Stimulated activated CD4-positive, alpha-beta T cell treated with anti-CD3 and anti-CD28 coated beads, Interleukin-4, amount 100 ng/mL, for 1 hour (primary cell): ENCODE data around the gene TOR1B.
A peak's percentile ranks its signal among the peaks of the same experiment; 100 is the strongest.
"Not testable (repeated sequence)": the region's sequence is repeated elsewhere in the genome, so short reads cannot be mapped to it uniquely, and the experiment has no call there.

Experiments
- DNase-seq: peaks from one replicate; pipeline ENCODE4 v3.0.0-alpha.2; 2020

Gene TOR1B

DNA sequence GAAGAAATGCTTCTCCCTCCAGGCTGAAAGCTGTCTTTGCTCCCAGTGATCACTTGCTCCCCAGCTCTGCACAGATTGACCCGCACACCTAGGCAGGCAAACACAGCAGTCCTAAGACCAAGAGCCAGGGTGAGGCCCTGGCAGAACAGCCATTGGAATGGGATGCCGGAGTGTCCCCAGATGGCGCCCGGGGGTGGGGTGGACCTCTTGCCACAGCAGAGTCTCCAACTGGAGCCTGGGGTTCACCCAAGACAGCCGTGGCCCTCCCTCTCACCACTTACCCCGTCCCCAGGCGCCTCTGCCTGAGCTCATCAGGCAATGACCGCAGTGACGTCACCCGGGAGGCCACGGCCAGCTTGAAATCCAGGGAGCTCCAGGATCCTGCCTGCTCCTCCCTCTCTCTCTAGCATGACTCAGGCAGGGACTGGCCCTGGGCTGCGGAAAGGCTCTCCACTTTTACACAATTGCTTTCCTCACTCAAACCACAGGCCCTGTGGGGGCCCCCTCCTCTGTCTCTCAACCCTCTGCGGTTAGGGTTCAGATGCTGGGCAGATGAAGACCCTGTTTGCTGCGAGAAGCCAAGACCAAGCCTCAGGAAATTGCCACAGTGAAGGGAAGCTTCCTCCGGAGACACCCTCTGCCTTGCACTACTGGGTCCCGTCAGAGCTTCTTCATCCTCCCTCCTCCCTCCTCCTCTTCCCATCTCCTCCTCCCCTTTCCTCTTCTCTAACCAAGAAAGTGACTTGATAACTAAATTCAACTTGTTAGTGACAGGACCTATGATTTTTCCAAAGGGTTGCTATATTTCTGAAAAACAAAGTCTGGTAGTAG is 25.8 kb upstream of the TOR1B start:
- peak; percentile 14 for DNase-seq

DNA sequence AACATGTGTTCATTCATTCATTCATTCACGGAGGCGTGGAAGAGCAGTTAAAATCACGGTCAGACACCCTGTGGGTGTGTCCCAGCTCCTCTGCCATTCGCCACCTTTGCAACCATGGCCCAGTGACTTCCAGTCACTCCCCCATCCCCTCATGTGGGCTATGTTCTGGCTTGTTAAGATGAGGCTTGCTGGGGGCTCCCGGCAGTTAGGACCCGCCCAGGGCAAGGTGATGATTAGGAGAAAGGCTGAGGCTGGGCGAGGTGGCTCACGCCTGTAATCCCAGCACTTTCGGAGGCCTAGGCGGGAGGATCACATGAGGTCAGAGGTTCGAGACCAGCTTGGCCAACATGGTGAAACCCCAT is 25.2 kb upstream of the TOR1B start:
- no peak for DNase-seq

DNA sequence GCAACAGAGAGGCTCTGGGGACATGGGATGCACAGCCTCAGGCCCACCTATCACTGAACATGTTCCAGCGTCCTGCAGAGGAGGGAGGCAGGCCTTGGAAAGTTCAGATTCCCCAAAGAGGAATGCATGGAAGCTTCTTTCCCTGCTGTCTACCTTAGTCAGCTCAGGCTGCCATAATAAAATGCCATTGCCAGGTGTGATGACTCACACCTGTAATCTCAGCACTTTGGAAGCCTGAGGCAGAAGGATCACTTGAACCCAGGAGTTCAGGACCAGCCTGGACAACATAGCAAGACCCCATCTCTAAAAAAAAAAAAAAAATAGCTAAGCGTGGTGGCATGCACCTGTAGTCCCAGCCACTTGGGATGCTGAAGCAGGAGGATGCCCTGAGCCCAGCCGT is 24.5 kb upstream of the TOR1B start:
- DNase-seq, result no peak

DNA sequence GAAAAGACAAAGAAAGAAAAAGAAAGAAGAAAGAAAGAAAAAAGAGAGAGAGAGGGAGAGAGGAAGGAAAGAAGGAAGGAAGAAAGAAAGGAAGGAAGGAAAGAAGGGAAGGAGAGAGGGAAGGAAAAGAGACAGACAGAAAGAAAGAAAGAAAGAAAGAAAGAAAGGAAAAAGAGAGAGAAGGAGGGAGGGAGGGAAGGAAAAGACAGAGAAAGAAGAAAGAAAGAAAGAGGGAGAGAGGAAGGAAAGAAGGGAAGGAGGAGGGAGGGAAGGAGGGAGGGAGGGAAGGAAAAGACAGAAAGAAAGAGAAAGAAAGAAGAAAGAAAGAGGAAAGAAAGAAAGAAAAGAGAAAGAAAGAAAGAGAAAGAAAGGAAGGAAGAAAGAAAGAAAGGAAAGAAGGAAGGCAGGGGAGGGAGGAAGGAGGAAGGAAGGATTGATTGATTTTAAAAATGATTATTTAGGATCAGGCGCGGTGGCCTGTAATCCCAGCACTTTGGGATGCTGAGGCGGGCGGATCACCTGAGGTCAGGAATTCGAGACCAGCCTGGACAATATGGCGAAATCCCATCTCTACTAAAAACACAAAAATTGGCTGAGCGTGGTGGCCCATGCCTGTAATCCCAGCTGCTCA is 23.3 kb upstream of the TOR1B start:
- DNase-seq, result no peak

DNA sequence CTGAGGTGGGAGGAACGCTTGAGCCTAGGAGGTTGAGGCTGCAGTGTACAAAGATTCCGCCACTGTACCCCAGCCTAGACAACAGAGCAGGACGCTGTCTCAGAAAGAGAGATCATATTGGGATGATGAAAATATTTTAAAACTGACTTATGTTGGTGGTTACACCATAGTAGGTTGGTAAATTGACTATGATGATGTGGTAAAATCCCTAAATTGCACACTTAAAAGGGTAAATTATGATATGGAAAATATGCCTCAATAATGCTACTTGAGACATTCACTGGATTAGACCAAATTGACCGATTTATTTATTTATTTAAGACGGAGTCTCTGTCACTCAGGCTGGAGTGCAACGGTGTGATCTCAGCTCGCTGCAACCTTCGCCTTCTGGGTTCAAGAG is 21.9 kb upstream of the TOR1B start:
- no peak for DNase-seq

DNA sequence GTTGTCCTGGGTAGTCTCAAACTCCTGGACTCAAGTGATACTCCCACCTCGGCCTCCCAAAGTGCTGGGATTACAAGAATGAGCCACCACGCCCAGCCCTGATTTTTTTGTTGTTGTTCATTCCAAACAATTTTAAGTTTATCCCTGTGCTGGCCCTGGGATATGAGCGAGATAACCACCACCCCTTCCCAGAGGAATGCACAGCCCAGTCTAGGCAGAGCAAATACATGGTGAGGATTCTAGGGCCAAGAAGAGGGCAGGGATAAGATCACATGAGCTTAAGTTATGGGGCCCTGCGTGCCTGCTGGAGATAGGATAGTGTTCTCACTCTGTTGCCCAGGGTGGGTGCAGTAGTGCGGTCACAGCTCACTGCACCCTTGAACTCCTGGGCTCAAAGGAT is 21.0 kb upstream of the TOR1B start:
- no peak for DNase-seq

DNA sequence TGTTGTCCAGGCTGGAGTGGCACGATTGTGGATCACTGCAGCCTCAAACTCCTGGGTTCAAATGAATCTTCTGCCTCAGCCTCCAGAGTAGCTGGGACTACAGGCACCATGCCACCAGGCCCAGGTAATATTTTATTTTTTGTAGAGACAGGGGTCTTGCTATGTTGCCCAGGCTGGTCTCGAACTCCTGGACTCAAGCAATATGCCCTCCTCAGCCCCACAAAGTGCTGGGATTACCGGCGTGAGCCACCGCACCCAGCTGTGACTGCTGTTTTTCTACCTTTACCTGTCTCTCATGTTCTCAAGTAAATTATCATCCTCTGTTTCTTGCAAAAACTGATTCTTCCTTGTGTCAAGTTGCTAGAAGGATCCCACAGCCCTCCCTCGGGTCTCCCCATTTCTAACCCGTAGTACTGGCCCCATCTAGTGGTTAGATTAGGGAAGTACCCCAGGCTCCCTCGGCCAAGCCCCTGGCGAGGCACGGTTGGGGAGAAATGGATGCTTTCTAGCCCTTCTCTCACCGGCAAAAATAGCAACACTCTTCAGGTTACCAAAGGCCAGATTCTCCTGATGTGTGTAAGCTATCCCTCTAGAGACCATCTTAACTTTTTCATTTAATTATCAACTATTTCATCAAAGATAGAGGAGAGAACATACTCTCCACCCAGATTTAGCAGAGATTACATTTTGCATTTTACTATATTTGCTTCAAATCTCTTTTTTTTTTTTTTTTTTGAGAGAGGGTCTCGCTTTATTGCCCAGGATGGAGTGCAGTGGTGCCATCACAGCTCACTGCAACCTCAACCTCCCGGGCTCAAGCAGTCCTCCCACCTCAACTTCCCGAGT is 19.2 kb upstream of the TOR1B start:
- peak; percentile 64 for DNase-seq

DNA sequence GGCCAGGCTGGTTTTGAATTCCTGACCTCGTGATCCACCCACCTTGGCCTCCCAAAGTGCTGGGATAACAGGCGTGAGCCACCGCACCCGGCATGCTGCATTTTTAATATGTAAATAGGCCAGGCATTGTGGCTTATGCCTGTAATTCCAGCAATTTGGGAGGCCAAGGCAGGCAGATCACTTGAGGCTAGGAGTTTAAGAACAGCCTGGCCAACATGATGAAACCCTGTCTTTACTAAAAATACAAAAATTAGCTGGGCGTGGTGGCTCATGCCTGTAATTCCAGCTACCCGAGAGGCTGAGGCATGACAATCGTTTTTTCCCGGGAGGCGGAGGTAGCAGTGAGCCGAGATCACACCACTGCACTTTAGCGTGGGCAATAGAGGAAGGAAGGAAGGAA is 18.0 kb upstream of the TOR1B start:
- DNase-seq, result not testable (repeated sequence)

DNA sequence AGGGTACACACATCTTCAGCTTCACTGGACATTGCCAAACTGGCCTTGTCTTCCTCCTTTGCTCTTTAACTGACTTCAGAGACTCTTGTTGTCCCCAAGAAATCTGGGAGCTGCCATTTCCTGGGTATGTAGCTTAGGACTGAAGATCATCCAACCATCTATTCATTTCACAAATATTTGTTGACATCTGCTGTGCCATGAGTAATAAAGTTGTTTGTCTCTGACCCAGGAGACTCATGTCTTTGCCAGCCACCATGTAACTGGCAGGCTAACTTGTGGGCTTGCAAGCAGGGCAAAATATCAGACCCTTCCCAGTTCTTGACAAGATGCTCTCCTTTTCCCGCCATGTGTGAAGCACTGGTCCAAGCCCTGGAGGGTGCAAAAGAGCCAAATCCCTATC is 17.1 kb upstream of the TOR1B start:
- DNase-seq, result no peak

DNA sequence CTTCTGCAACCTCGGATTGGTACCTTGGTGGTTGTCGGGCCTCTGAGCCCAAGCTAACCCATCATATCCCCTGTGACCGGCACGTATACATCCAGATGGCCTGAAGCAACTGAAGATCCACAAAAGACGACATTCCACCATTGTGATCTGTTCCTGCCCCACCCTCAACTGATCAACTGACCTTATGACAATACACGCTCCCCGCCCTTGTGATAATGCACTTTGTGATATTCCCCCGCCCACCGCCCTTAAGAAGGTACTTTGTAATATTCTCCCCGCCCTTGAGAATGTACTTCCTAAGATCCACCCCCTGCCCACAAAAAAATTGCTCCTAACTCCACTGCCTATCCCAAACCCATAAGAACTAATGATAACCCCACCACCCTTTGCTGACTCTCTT is 16.5 kb upstream of the TOR1B start:
- DNase-seq, result no peak

DNA sequence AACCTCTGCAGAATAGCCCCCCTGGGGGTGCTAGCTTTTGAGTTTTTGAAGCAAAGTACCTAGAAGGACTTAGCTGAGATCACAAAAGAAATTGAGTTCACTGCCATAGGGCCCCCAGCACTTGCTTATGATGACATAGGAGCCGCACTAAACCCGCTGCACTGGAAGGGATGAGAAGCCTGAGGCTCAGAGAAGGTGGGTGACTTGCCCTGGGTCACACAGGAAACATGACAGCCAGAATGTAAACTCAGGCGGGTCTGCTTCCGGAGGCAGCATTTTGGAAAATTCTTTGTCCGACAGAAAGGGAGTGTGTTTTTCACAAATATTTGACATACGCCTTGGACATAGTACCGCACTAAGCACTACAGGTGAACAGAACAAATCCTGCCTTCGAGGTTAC is 8.4 kb upstream of the TOR1B start:
- DNase-seq, result no peak

DNA sequence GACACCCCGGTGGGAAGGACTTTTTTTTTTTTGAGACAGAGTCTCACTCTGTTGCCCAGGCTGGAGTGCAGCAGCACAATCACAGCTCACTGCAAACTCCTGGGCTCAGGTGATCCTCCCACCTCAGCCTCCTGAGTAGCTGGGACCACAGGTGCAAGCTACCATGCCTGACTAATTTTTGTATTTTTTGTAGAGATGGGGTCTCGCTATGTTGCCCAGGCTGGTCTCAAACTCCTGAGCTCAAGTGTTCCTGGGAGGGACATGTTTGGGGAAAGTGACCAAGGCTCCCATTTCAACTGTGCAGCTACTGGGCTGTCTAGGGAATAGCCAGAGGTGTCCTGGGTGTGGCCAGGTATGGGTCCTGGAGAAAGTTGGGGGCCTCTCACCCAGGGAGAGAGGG is 7.0 kb upstream of the TOR1B start:
- not testable (repeated sequence) for DNase-seq

DNA sequence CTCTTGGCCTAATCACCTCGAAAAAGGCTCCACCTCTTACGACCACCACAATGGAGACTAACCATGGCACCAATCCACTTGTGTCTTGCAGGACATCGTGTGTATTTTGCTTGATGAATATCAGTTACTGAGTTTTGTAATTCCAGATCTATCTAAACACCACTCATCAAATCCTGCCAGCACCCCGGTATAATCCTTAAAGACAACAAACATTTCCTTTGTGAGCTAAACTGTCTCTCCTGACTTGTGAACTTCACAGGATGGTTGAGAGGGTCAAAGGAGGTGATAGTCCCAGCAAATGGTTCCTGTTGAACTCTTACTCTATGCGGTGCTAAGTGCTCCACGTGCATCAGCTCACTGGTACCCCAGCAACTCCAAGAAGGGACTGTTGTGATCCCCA is 4.0 kb upstream of the TOR1B start:
- no peak for DNase-seq

DNA sequence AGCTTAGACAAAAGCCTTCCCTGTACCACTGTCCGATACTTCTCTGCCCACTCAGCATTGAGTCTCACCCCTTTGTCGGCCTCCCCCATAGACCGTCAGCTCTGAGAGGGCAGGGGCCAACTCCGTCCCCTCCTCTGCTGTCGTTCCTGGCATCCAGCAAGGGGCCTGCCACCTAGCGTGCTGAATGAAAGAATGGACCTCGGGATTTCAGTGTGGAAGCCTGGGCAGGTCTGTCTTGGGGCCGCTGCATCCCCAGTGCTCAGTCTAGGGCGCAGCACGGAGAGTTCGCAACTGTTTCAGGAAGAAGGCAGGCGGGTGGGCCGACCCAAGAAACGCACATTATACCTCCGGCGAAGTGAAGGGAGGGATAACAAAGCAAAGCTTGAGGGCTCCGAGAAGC is 1.5 kb upstream of the TOR1B start:
- no peak for DNase-seq

DNA sequence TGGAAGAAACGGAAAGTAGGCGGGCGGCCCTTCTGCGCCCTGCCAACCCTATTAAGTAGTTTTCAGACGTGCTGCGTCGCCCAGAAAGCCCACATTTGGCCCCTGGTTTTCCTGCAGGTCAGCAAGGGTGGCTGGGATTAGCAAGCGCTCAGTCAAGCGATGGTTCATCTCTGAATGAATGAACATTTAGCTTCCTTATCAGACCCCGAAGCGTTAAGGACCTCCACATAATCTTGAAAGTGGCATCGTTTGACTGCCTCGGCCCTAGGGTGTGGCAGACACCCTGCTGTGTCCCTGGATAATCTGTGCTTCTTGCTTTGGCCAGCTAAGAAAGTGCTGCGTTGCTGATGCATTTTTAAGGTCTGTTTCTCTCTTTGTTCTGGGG is 684 bp downstream of the TOR1B start:
- DNase-seq, result no peak

DNA sequence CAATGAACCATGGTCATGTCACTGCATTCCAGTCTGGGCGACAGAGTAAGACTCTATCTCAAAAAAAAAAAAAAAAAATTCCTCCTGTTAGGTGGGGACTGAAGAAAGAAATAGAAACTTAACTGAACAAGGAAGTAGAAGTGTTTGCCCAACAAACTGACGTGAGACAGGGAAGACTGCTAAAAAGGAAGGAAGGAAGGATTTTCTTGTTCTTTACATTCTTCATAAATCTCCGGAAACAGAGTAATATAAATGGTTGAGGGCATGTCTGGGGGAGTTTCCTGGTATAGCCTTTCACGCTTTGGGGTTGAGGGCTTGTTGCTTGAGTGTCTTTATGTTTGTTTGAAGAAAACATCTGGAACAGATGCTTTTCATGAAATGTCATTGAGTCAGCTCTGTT is 3.1 kb downstream of the TOR1B start:
- no peak for DNase-seq

DNA sequence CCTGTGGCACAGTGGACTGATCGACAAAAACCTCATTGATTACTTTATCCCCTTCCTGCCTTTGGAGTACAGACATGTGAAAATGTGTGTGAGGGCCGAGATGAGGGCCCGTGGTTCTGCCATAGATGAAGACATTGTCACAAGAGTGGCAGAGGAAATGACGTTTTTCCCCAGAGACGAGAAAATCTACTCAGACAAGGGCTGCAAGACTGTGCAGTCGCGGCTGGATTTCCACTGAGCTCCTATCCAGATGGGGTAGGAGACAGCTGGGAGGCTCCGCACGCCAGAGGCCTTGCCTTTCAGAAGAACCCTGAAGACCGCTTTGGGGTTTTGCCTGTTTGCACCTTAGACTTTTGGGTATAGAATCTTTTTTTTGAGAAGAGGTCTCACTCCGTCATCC is 6.4 kb downstream of the TOR1B start:
- no peak for DNase-seq

DNA sequence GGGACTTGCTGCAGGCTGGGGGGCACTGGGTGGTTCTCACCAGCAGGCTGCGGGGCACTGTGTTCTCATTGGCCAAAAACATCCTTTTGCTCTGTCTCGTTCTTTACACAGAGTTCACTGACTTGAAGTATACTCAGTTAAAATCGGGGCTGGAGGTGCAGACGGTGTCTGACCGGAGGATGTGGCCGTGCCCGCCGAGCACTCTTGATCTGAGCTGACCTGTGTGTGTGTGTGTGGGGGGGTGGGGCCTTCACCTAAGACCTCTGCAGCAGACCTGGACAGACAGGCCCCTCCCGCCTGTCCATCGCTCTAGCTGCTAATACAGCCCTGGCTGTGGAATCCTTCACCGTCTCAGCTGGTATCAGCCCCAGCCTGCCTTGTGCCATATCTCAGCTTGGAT is 7.1 kb downstream of the TOR1B start:
- no peak for DNase-seq

DNA sequence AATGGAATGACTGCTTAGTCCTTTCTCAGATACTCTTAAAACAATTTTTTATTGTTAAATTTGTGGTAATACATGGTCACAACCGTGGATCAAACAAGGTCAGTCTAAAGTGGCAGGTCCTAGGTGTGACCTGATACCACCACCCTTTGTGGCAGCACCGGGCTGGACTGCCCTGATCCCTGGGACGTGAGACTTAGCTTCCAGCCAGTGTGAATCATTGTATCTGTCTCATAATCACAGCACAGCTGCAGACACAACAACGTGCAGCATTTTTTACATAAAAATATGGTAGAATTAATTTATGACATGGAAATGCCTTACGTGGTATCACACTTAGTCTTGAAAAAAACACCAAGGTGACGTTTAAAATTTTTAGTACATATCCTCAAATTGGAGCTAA is 7.8 kb downstream of the TOR1B start:
- no peak for DNase-seq

DNA sequence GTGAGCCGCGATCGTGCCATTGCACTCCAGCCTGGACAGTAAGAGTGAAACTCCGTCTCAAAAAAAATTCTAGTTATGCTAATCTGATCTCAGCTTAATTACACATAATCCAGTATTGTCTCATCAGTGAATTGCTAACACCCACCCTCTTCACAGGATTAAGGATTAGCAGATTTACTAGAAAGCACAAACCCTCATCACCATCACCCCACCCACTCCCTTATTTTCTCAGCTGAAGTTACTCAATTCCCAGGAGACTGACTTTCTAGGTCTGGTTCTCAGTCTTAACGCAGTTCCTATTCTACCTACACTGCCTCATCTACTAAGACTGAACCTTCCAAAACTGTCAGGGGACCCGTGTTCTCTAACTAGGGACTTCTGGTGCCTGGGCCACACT is 9.0 kb downstream of the TOR1B start:
- DNase-seq, result no peak

DNA sequence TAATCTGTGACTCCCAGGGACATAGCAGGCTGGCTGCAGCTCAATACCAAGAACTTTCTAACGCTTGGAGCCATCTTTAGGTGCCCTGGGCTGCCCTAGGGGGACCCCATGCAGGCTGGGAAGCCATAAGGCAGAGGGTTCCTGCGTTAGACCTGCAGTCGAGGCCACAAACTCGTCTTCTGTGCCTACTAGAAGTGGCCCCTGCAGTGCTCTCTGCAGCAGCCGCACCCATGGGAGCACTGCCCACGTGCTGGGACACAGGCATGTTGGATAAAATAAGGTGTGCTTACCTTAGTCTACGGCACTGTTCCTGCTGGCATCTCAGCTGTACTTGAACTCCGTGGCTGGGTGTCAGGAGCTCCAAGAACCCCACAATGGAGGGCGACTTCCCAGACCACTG is 9.4 kb downstream of the TOR1B start:
- DNase-seq, result no peak

DNA sequence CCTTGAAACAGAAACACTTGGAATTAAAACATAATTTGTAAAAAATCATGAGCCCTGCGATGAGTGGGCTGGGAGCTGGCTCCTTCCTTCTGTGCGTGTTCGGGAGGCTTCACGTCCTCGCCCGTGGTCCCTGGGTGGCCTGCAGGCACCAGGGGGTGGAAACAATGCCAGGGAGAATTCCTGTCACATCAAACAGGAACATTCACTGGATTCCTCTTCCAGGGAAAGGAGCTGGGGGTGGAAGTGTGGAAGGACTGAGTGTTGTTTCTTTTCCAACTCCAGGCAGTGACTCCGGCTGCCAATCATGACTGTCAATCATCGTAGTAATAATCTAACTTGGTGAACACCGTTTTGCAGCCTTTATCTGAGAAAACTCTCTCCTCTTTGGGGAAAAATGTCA is 10.7 kb downstream of the TOR1B start:
- DNase-seq, result no peak

DNA sequence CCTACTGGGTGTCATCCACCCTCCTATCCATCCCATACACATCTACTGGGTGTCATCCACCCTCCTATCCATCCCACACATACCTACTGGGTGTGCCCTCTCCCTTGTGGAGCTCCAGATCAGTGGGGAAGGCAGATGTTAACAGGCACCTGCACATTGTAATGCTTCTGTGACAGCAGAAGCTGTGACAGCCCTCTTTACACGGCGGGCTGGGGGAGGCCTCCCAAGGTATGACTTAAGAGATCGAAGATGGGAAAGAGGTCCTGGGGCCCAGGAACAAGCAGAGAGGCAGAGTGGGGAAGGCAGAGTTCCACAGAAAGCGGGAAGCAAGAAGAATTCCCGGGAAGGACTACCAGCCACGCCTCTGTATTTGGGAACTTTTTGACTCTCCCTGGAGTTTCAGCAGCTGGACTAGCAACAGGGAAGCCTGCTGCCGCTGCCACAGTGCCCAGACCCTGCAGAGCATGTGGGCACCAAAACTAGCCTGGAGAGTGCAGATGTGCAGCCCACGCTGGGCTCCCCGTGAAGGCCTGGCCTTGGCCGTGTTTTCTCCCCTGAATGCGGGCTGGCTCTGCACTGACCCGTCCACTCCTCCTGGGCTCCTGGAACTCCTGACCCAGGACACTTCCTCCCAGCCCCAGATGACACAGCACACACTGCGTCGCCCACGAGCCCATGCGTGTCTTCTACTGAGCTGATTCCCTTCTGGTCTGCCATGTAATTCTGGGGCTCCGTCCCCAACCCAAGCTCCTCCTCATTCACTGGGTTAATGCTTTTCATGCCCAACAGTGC is 11.6 kb downstream of the TOR1B start:
- DNase-seq, result no peak
